DOHH2 (cell line): ENCODE results near the gene ATP4B.

ENCODE experiments used
- CTCF ChIP-seq: fragments of 200-600 bp; sonication (generic); IDR thresholded peaks from one replicate; pipeline ENCODE4 v1.5.1; 2014; ENCODE audit warnings: antibody characterized with exemption, mild to moderate bottlenecking, low read depth, low read length; ENCODE audit not compliant: poor library complexity, severe bottlenecking
- EZH2phosphoT487 ChIP-seq: fragments of 200-600 bp; sonication (generic); IDR thresholded peaks from 2 replicates; pipeline ENCODE4 v1.6.1; 2017; ENCODE audit warnings: borderline replicate concordance, mild to moderate bottlenecking, antibody characterized with exemption, low read length, moderate library complexity, mixed read lengths

GRCh38 chr13:113602291-113602988 lies 55.6 kb downstream of the ATP4B start:
- no peak for TF ChIP-seq CTCF
- TF ChIP-seq EZH2phosphoT487: no peak
